Left lung (tissue), 10 donors: ENCODE measurements around the gene ARHGEF12. TPM values are rescaled to one million over a fixed set of nuclear protein-coding genes. Genes with fewer than 3 reads are reported as not detected.

Experiments used
- ATAC-seq: fragments of 200-7000 bp; cut with Tn5 transposase; one replicate; pipeline ENCODE4 v1.9.1; 2020; ENCODE audit warnings: moderate library complexity
- DNase-seq, 4 donors: peaks; one replicate each; pipeline ENCODE4 v3.0.0-alpha.2; 2013 to 2020
- H3K27ac ChIP-seq, 2 donors: fragments of 200-600 bp; sonication (generic) in 1 of 2; one replicate each; pipeline versions ENCODE4 v1.5.0 to v1.8.0; 2020 to 2021
- H3K27me3 ChIP-seq, 2 donors: fragments of 200-600 bp; sonication (generic) in 1 of 2; one replicate each; pipeline versions ENCODE4 v1.5.0 to v1.8.0; 2020 to 2021
- H3K36me3 ChIP-seq, 2 donors: fragments of 200-600 bp; sonication (generic) in 1 of 2; one replicate each; pipeline versions ENCODE4 v1.5.0 to v1.8.0; 2020 to 2021
- H3K4me1 ChIP-seq, 2 donors: fragments of 200-600 bp; one replicate each; pipeline ENCODE4 v1.8.0; 2021
- H3K4me3 ChIP-seq, 2 donors: fragments of 200-600 bp; sonication (generic) in 1 of 2; one replicate each; pipeline versions ENCODE4 v1.5.0 to v1.8.0; 2020 to 2021; ENCODE audit warnings: mild to moderate bottlenecking in 1 of 2
- H3K9me3 ChIP-seq, 2 donors: fragments of 200-600 bp; sonication (generic) in 1 of 2; one replicate each; pipeline versions ENCODE4 v1.5.0 to v1.8.0; 2020 to 2021
- intact Hi-C, 2 donors: fragments of 100-400 bp; cut with DNase I; formaldehyde crosslinking; loops; one replicate each; pipeline versions ENCODE4 v1.11.2 to v1.14.2; 2022
- polyA plus RNA-seq, 6 donors: library from polyadenylated mRNA; unstranded; fragments of 120-200 nt; gene quantifications; one replicate each; pipeline ENCODE4 v1.2.1, GENCODE V29; 2013; ENCODE audit not compliant: insufficient read length in 6 of 6
- total RNA-seq, 2 donors: library from RNA; stranded (reverse); fragmentation: NEBNext Ultra II Directional; extraction: Animal tissue kit (Norgen Biotek cat#: 25700); gene quantifications; one replicate each; pipeline ENCODE4 v1.2.1, GENCODE V29; 2021
- TF ChIP-seq, protein P1 (sequence below), 2 donors: fragments of 200-600 bp; sonication (generic) in 1 of 2; IDR thresholded peaks; one replicate each; pipeline versions ENCODE4 v1.5.0 to v1.8.0; 2021; ENCODE audit warnings: antibody characterized with exemption in 2 of 2
- donor health status: DM: no; HTN: yes; CAD: no.
- donor health status: DM: no; HTN: no; CAD: no.

The ARHGEF12 gene
- total and polyA plus RNA-seq, 8 donors, result 91.4 to 109 (median 99.6) TPM

DNA sequence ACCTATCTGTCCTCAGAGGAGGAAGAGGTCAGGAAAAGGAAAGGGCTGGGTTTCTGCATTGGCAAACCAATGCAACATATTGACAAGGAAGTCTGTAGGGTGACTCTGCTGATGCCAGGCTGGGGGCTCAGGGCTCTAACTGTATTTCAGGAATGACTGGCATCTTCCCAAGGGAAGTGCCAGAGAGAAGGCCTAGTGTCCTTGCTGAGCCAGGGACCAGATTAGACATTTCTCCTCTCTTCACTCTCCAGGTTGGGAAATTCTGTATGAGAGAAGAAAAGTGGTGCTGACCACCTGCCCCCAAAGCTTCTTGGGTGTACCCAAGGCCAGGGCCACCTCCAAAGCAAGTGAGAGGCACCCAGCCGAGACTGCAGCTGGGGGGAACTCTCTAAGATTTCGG lies 202.5 kb downstream of the ARHGEF12 start:
- TF ChIP-seq, protein P1, sequence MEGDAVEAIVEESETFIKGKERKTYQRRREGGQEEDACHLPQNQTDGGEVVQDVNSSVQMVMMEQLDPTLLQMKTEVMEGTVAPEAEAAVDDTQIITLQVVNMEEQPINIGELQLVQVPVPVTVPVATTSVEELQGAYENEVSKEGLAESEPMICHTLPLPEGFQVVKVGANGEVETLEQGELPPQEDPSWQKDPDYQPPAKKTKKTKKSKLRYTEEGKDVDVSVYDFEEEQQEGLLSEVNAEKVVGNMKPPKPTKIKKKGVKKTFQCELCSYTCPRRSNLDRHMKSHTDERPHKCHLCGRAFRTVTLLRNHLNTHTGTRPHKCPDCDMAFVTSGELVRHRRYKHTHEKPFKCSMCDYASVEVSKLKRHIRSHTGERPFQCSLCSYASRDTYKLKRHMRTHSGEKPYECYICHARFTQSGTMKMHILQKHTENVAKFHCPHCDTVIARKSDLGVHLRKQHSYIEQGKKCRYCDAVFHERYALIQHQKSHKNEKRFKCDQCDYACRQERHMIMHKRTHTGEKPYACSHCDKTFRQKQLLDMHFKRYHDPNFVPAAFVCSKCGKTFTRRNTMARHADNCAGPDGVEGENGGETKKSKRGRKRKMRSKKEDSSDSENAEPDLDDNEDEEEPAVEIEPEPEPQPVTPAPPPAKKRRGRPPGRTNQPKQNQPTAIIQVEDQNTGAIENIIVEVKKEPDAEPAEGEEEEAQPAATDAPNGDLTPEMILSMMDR (IDR thresholded peaks at IDR 0.05), result no peak
- Histone ChIP-seq H3K4me3 (no peak overlapping the region), H3K27ac (no peak overlapping the region), H3K4me1 (no peaks in the 10 kb centered on the region), H3K36me3 (no peaks in the 10 kb centered on the region), H3K9me3 (peaks cover 0 to 3% of the 10 kb centered on the region in 2 donors), H3K27me3 (no peaks in the 10 kb centered on the region)
- DNase-seq (no peak), ATAC-seq (no peak)
- intact Hi-C loops, result no loop called here

Other genes with a start within 250 kb of the ARHGEF12 start
- gene TRIM29, start 198.3 kb upstream of the ARHGEF12 start, total RNA-seq, result 1 to 10 TPM; 2.3 to 5.4 TPM
- gene TRIM29, start 198.3 kb upstream of the ARHGEF12 start, polyA plus RNA-seq, result under 1 TPM; 0.18 to 0.85 (median 0.35) TPM
- gene OAF, start 125.4 kb upstream of the ARHGEF12 start, total RNA-seq, result 10 to 100 TPM; 29.1 to 31.9 TPM
- gene OAF, start 125.4 kb upstream of the ARHGEF12 start, polyA plus RNA-seq, result 10 to 100 TPM; 19.5 to 38.0 (median 25.5) TPM
- gene POU2F3, start 96.3 kb upstream of the ARHGEF12 start, total RNA-seq, result 1 to 10 TPM; 3.1 to 3.3 TPM
- 1 to 10 TPM in 2 of 6 donors, under 1 TPM in 4; 0.63 to 1.3 (median 0.91) TPM for gene POU2F3, start 96.3 kb upstream of the ARHGEF12 start, polyA plus RNA-seq
- 1 to 10 TPM; 5.2 to 6.9 TPM for gene TLCD5, start 11.1 kb upstream of the ARHGEF12 start, total RNA-seq
- gene TLCD5, start 11.1 kb upstream of the ARHGEF12 start, polyA plus RNA-seq, result 10 to 100 TPM; 16.3 to 19.0 (median 17.6) TPM
- 1 to 10 TPM in 1 of 2 donors, under 1 TPM in 1; 0.76 to 3.5 TPM for gene GRIK4, start 175.3 kb downstream of the ARHGEF12 start, total RNA-seq
- 10 to 100 TPM in 1 of 6 donors, 1 to 10 TPM in 5; 6.9 to 10.1 (median 8.1) TPM for gene GRIK4, start 175.3 kb downstream of the ARHGEF12 start, polyA plus RNA-seq